Kidney glomerular epithelial cell (primary cell): ENCODE measurements around the gene KRT40.

Experiments used
- DNase-seq: peaks from one replicate; lab custom pipeline; 2025; lab: John Stamatoyannopoulos, UW

Gene KRT40

GRCh38 chr17:40952154-40952553 lies 32.0 kb downstream of the KRT40 start:
- DNase-seq, result no peak

- peak; percentile 10 for DNase-seq
Observed at GRCh38 chr17:40951011-40951622, 33.0 kb downstream of the KRT40 start.

GRCh38 chr17:40950176-40950575 lies 34.0 kb downstream of the KRT40 start:
- DNase-seq, result no peak

GRCh38 chr17:40949418-40949817 lies 34.7 kb downstream of the KRT40 start:
- DNase-seq, result peak; percentile 4

GRCh38 chr17:40947929-40948328 lies 36.2 kb downstream of the KRT40 start:
- DNase-seq, result no peak

GRCh38 chr17:40945414-40945813 lies 38.7 kb downstream of the KRT40 start:
- DNase-seq, result no peak

- no peak for DNase-seq
Observed at GRCh38 chr17:40944531-40944930, 39.6 kb downstream of the KRT40 start.

- no peak for DNase-seq
Observed at GRCh38 chr17:40942553-40942952, 41.6 kb downstream of the KRT40 start.

- no peak for DNase-seq
Observed at GRCh38 chr17:40940266-40940665, 43.9 kb downstream of the KRT40 start.

- peak; percentile 30 for DNase-seq
Observed at GRCh38 chr17:40938981-40939380, 45.1 kb downstream of the KRT40 start.

GRCh38 chr17:40937384-40937819 lies 46.7 kb downstream of the KRT40 start, which contains the start of gene KRT23:
Gene KRT23, minus strand, starts transcription at chr17:40937646. Its CDS starts 1,043 bp downstream, at chr17:40936603.
- peak; percentile 54 for DNase-seq

GRCh38 chr17:40936976-40937375 lies 47.1 kb downstream of the KRT40 start:
- DNase-seq, result no peak

- DNase-seq, result peak; percentile 11
Observed at GRCh38 chr17:40936437-40936971, 47.6 kb downstream of the KRT40 start.

- peak; percentile 45 for DNase-seq
Observed at GRCh38 chr17:40935624-40936023, 48.5 kb downstream of the KRT40 start.

- peak; percentile 98 for DNase-seq
Observed at GRCh38 chr17:40932608-40933007, 51.5 kb downstream of the KRT40 start.

GRCh38 chr17:40931311-40931710 lies 52.8 kb downstream of the KRT40 start:
- DNase-seq, result peak; percentile 28
